Measurements from ENCODE around the gene GTF3C1.

DNA sequence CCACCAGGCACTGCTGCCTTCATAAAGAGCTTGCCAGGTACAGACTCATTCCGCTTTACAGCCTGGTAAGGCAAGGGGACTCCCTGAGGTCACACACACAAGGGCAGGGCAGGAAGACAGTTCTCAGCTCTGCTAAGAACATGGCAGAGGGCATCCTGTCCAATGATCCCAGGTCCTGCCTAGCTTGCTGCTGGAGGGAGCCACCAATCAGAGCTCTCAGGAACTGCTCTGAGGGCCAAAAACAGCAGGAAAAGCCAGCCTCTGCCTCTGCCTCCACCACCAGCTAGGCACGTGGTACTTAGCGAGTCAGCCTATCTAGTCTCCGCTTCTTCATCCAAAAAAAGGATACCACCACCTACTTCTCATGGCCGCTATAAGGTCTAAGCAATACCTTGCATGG is 66.1 kb downstream of the GTF3C1 start:
- TF ChIP-seq EP300 (IDR thresholded peaks at IDR 0.05; ENCODE audit: low read depth in 2 of 2, low read length in 2 of 2) (no peak), EP300 (CRISPR knock-in tag; IDR thresholded peaks at IDR 0.05; ENCODE audit: borderline replicate concordance) (no peak), SIN3A (IDR thresholded peaks at IDR 0.05; ENCODE audit: borderline replicate concordance, low read depth, low read length) (no peak), ZNF720 (CRISPR knock-in tag; IDR thresholded peaks at IDR 0.05) (no peak), U2AF2 (IDR thresholded peaks at IDR 0.05; ENCODE audit: low read depth, low read length) (no peak), RAD21 (CRISPR knock-in tag; IDR thresholded peaks at IDR 0.05) (no peak), GFI1 (CRISPR knock-in tag; IDR thresholded peaks at IDR 0.05; ENCODE audit: borderline replicate concordance) (no peak), POLR2A (IDR thresholded peaks at IDR 0.05; ENCODE audit: insufficient read depth in 1 of 2, low read depth in 2 of 2, low read length in 2 of 2) (no peak), CHD2 (IDR thresholded peaks at IDR 0.05; ENCODE audit: low read depth, low read length) (no peak), HCFC1 (IDR thresholded peaks at IDR 0.05; ENCODE audit: low read depth, low read length) (no peak)
- TF ChIP-seq, protein P1, sequence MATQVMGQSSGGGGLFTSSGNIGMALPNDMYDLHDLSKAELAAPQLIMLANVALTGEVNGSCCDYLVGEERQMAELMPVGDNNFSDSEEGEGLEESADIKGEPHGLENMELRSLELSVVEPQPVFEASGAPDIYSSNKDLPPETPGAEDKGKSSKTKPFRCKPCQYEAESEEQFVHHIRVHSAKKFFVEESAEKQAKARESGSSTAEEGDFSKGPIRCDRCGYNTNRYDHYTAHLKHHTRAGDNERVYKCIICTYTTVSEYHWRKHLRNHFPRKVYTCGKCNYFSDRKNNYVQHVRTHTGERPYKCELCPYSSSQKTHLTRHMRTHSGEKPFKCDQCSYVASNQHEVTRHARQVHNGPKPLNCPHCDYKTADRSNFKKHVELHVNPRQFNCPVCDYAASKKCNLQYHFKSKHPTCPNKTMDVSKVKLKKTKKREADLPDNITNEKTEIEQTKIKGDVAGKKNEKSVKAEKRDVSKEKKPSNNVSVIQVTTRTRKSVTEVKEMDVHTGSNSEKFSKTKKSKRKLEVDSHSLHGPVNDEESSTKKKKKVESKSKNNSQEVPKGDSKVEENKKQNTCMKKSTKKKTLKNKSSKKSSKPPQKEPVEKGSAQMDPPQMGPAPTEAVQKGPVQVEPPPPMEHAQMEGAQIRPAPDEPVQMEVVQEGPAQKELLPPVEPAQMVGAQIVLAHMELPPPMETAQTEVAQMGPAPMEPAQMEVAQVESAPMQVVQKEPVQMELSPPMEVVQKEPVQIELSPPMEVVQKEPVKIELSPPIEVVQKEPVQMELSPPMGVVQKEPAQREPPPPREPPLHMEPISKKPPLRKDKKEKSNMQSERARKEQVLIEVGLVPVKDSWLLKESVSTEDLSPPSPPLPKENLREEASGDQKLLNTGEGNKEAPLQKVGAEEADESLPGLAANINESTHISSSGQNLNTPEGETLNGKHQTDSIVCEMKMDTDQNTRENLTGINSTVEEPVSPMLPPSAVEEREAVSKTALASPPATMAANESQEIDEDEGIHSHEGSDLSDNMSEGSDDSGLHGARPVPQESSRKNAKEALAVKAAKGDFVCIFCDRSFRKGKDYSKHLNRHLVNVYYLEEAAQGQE (IDR thresholded peaks at IDR 0.05; ENCODE audit: borderline replicate concordance in 1 of 2, low read depth in 1 of 2, low read length in 2 of 2), result no peak

All from HepG2 (cell line).